Smooth muscle cell (in vitro differentiated cells): Measurements from ENCODE around the gene CTDSPL. TPM values are rescaled to one million over a fixed set of nuclear protein-coding genes. Genes with fewer than 3 reads are reported as not detected.

ENCODE experiments used
- DNase-seq: peaks from one replicate; lab custom pipeline; 2025; ENCODE audit not compliant: unreplicated experiment; lab: John Stamatoyannopoulos, UW
- H2AFZ ChIP-seq: fragments of 200-600 bp; sonication (generic); 2 replicates; pipeline ENCODE4 v1.6.0; 2016; ENCODE audit warnings: antibody characterized with exemption, low read depth, mild to moderate bottlenecking
- H3F3A ChIP-seq: fragments of 200-600 bp; sonication (generic); 2 replicates; pipeline ENCODE4 v1.6.0; 2017; ENCODE audit warnings: antibody characterized with exemption, low read depth
- H3K27ac ChIP-seq: fragments of 200-600 bp; sonication (generic); 2 replicates; pipeline ENCODE4 v1.5.1; 2016; ENCODE audit warnings: low read depth, mild to moderate bottlenecking
- H3K27me3 ChIP-seq: fragments of 200-600 bp; sonication (generic); 2 replicates; pipeline ENCODE4 v1.6.1; 2016; ENCODE audit warnings: low read depth, mild to moderate bottlenecking
- H3K36me3 ChIP-seq: fragments of 200-600 bp; sonication (generic); 2 replicates; pipeline ENCODE4 v1.5.1; 2016; ENCODE audit warnings: low read depth
- H3K4me1 ChIP-seq: fragments of 200-600 bp; sonication (generic); 2 replicates; pipeline ENCODE4 v1.5.1; 2016; ENCODE audit warnings: low read depth
- H3K4me2 ChIP-seq: fragments of 200-600 bp; sonication (generic); 2 replicates; pipeline ENCODE4 v1.6.0; 2016; ENCODE audit warnings: mild to moderate bottlenecking
- H3K4me3 ChIP-seq: fragments of 200-600 bp; sonication (generic); 2 replicates; pipeline ENCODE4 v1.5.1; 2016; ENCODE audit warnings: mild to moderate bottlenecking
- H3K79me2 ChIP-seq: fragments of 200-600 bp; sonication (generic); 2 replicates; pipeline ENCODE4 v1.6.0; 2016; ENCODE audit warnings: low read depth, mild to moderate bottlenecking
- H3K9ac ChIP-seq: fragments of 200-600 bp; sonication (generic); 2 replicates; pipeline ENCODE4 v1.6.0; 2016; ENCODE audit warnings: low read depth
- H3K9me3 ChIP-seq: fragments of 200-600 bp; sonication (generic); replicated peaks from 2 replicates; pipeline ENCODE4 v1.5.1; 2016; ENCODE audit warnings: low read depth
- H4K20me1 ChIP-seq: fragments of 200-600 bp; sonication (generic); 2 replicates; pipeline ENCODE4 v1.6.0; 2016; ENCODE audit warnings: low read depth
- CTCF ChIP-seq: fragments of 200-600 bp; sonication (generic); IDR thresholded peaks from 2 replicates; pipeline ENCODE4 v1.5.1; 2017; ENCODE audit warnings: borderline replicate concordance, mild to moderate bottlenecking, antibody characterized with exemption; ENCODE audit not compliant: insufficient read depth, poor library complexity, severe bottlenecking
- WGBS: methylation state at CpG from one replicate; pipeline ENCODE4 v1.1.7; 2016; ENCODE audit warnings: low lambda C conversion rate; 5-methylcytosine and 5-hydroxymethylcytosine counted together
- polyA plus RNA-seq: library from polyadenylated mRNA; unstranded; fragments of >200 nt; fragmentation: Nextera tagmentation; extraction: Ambion mirVana; gene quantifications from 2 replicates; pipeline ENCODE4 v1.2.1, GENCODE V29; 2016
- total RNA-seq: library from RNA; depleted of rRNA; stranded (reverse); fragments of >200 nt; gene quantifications from 2 replicates; pipeline ENCODE4 v1.2.3, GENCODE V29; 2014

CTDSPL gene
- total and polyA plus RNA-seq, 2 experiments from 2014 or later = 31.3 to 34.3 TPM

- Histone ChIP-seq H3K4me3 (no peak overlapping the region), H4K20me1 (no peaks in the 10 kb centered on the region), H2AFZ (no peak overlapping the region), H3F3A (peaks cover 32% of the 10 kb centered on the region), H3K36me3 (no peaks in the 10 kb centered on the region), H3K79me2 (peaks cover 32% of the 10 kb centered on the region), H3K27me3 (no peaks in the 10 kb centered on the region), H3K9ac (no peak overlapping the region), H3K4me1 (peaks cover 36% of the 10 kb centered on the region), H3K9me3 (no peaks in the 10 kb centered on the region), H3K27ac (no peak overlapping the region), H3K4me2 (no peak overlapping the region)
- DNase-seq = no peak
- 98% methylated on average over 4 of the region's 4 CpGs for WGBS
- TF ChIP-seq CTCF = no peak
Observed at GRCh38 chr3:37943126-37943525, 81.4 kb downstream of the CTDSPL start.

GRCh38 chr3:37943631-37944314 lies 82.1 kb downstream of the CTDSPL start:
- Histone ChIP-seq H3K27ac (peak overlapping the region; percentile 72), H3K9ac (no peak overlapping the region)
- 56% methylated on average over 8 of the region's 8 CpGs for WGBS

GRCh38 chr3:37944391-37944842 lies 82.7 kb downstream of the CTDSPL start:
- Histone ChIP-seq H3K4me1 (peaks cover 36% of the 10 kb centered on the region), H2AFZ (no peak overlapping the region), H3K27ac (peak overlapping the region; percentile 72), H3K4me3 (peak overlapping the region; percentile 19), H4K20me1 (no peaks in the 10 kb centered on the region), H3K9me3 (no peaks in the 10 kb centered on the region), H3K9ac (no peak overlapping the region), H3F3A (peaks cover 32% of the 10 kb centered on the region), H3K79me2 (peaks cover 32% of the 10 kb centered on the region), H3K4me2 (peak overlapping the region; percentile 38), H3K27me3 (no peaks in the 10 kb centered on the region), H3K36me3 (no peaks in the 10 kb centered on the region)
- DNase-seq = no peak
- WGBS = 46% methylated on average over 2 of the region's 2 CpGs
- no peak for TF ChIP-seq CTCF

More at GRCh38 chr3:37943631-37944314, 82.1 kb downstream of the CTDSPL start:
- Histone ChIP-seq H3K4me1 (peaks cover 36% of the 10 kb centered on the region), H3K4me2 (peak overlapping the region; percentile 38), H3K9me3 (no peaks in the 10 kb centered on the region), H3K79me2 (peaks cover 31% of the 10 kb centered on the region), H3K4me3 (no peak overlapping the region), H3F3A (peaks cover 32% of the 10 kb centered on the region), H3K36me3 (no peaks in the 10 kb centered on the region), H4K20me1 (no peaks in the 10 kb centered on the region), H2AFZ (no peak overlapping the region), H3K27me3 (no peaks in the 10 kb centered on the region)
- DNase-seq = no peak
- no peak for TF ChIP-seq CTCF
